Measurements from ENCODE around the gene FEM1B.
A peak's percentile ranks its signal among the peaks of the same experiment; 100 is the strongest.

Gene FEM1B

GRCh38 chr15:68278345-68278594 lies 725 bp downstream of the FEM1B start:
- no peaks in the 10 kb centered on the region for H3K9me3 ChIP-seq (ENCODE audit: control insufficient read depth, insufficient read depth, low read length)
- H3K36me3 ChIP-seq (ENCODE audit: control insufficient read depth, insufficient read depth, low read length) = peaks cover 3% of the 10 kb centered on the region
- H3K4me3 ChIP-seq (ENCODE audit: low read depth, low read length) = peak overlapping the region; percentile 100
- no peaks in the 10 kb centered on the region for H3K27me3 ChIP-seq (ENCODE audit: control insufficient read depth, insufficient read depth, low read length)
- peaks cover 15% of the 10 kb centered on the region for H3K4me1 ChIP-seq (ENCODE audit: control insufficient read depth, insufficient read depth, low read length)
- peak overlapping the region; percentile 97 for H3K9ac ChIP-seq (ENCODE audit: low read depth, low read length)

- no peaks in the 10 kb centered on the region for H3K9me3 ChIP-seq (ENCODE audit: control insufficient read depth, insufficient read depth, low read length)
- H3K36me3 ChIP-seq (ENCODE audit: control insufficient read depth, insufficient read depth, low read length) = peaks cover 3% of the 10 kb centered on the region
- H3K9ac ChIP-seq (ENCODE audit: low read depth, low read length) = peak overlapping the region; percentile 97
- H3K4me3 ChIP-seq (ENCODE audit: low read depth, low read length) = peak overlapping the region; percentile 100
- no peaks in the 10 kb centered on the region for H3K27me3 ChIP-seq (ENCODE audit: control insufficient read depth, insufficient read depth, low read length)
- H3K4me1 ChIP-seq (ENCODE audit: control insufficient read depth, insufficient read depth, low read length) = peaks cover 15% of the 10 kb centered on the region
Observed at GRCh38 chr15:68278595-68279405, 1.3 kb downstream of the FEM1B start.

GRCh38 chr15:68279779-68280753 lies 2.5 kb downstream of the FEM1B start:
- Histone ChIP-seq H3K4me1 (ENCODE audit: control insufficient read depth, insufficient read depth, low read length) (peaks cover 15% of the 10 kb centered on the region), H3K9ac (ENCODE audit: low read depth, low read length) (no peak overlapping the region), H3K4me3 (ENCODE audit: low read depth, low read length) (peak overlapping the region; percentile 100)

GRCh38 chr15:68281008-68281407 lies 3.5 kb downstream of the FEM1B start:
- H3K4me1 ChIP-seq (ENCODE audit: control insufficient read depth, insufficient read depth, low read length) = peaks cover 15% of the 10 kb centered on the region
- H3K36me3 ChIP-seq (ENCODE audit: control insufficient read depth, insufficient read depth, low read length) = peaks cover 3% of the 10 kb centered on the region
- H3K9ac ChIP-seq (ENCODE audit: low read depth, low read length) = no peak overlapping the region
- no peaks in the 10 kb centered on the region for H3K9me3 ChIP-seq (ENCODE audit: control insufficient read depth, insufficient read depth, low read length)
- H3K27me3 ChIP-seq (ENCODE audit: control insufficient read depth, insufficient read depth, low read length) = no peaks in the 10 kb centered on the region
- H3K4me3 ChIP-seq (ENCODE audit: low read depth, low read length) = peak overlapping the region; percentile 100

More at GRCh38 chr15:68279779-68280753, 2.5 kb downstream of the FEM1B start:
- no peaks in the 10 kb centered on the region for H3K27me3 ChIP-seq (ENCODE audit: control insufficient read depth, insufficient read depth, low read length)
- no peaks in the 10 kb centered on the region for H3K9me3 ChIP-seq (ENCODE audit: control insufficient read depth, insufficient read depth, low read length)
- peaks cover 3% of the 10 kb centered on the region for H3K36me3 ChIP-seq (ENCODE audit: control insufficient read depth, insufficient read depth, low read length)

GRCh38 chr15:68283401-68283800 lies 5.9 kb downstream of the FEM1B start:
- Histone ChIP-seq H3K9ac (ENCODE audit: low read depth, low read length) (no peak overlapping the region), H3K27me3 (ENCODE audit: control insufficient read depth, insufficient read depth, low read length) (no peaks in the 10 kb centered on the region), H3K4me3 (ENCODE audit: low read depth, low read length) (no peak overlapping the region), H3K9me3 (ENCODE audit: control insufficient read depth, insufficient read depth, low read length) (no peaks in the 10 kb centered on the region), H3K36me3 (ENCODE audit: control insufficient read depth, insufficient read depth, low read length) (peaks cover 2% of the 10 kb centered on the region), H3K4me1 (ENCODE audit: control insufficient read depth, insufficient read depth, low read length) (peaks cover 19% of the 10 kb centered on the region)

- H3K9me3 ChIP-seq (ENCODE audit: control insufficient read depth, insufficient read depth, low read length) = no peaks in the 10 kb centered on the region
- no peaks in the 10 kb centered on the region for H3K27me3 ChIP-seq (ENCODE audit: control insufficient read depth, insufficient read depth, low read length)
- peaks cover 3% of the 10 kb centered on the region for H3K36me3 ChIP-seq (ENCODE audit: control insufficient read depth, insufficient read depth, low read length)
- H3K4me1 ChIP-seq (ENCODE audit: control insufficient read depth, insufficient read depth, low read length) = peaks cover 26% of the 10 kb centered on the region
- H3K4me3 ChIP-seq (ENCODE audit: low read depth, low read length) = no peak overlapping the region
- H3K9ac ChIP-seq (ENCODE audit: low read depth, low read length) = no peak overlapping the region
Observed at GRCh38 chr15:68284616-68285258, 7.2 kb downstream of the FEM1B start.

GRCh38 chr15:68285259-68285980 lies 7.9 kb downstream of the FEM1B start:
- H3K9ac ChIP-seq (ENCODE audit: low read depth, low read length) = no peak overlapping the region
- peaks cover 10% of the 10 kb centered on the region for H3K36me3 ChIP-seq (ENCODE audit: control insufficient read depth, insufficient read depth, low read length)
- H3K4me1 ChIP-seq (ENCODE audit: control insufficient read depth, insufficient read depth, low read length) = peaks cover 27% of the 10 kb centered on the region
- H3K9me3 ChIP-seq (ENCODE audit: control insufficient read depth, insufficient read depth, low read length) = no peaks in the 10 kb centered on the region
- no peak overlapping the region for H3K4me3 ChIP-seq (ENCODE audit: low read depth, low read length)
- H3K27me3 ChIP-seq (ENCODE audit: control insufficient read depth, insufficient read depth, low read length) = no peaks in the 10 kb centered on the region

- no peak overlapping the region for H3K9ac ChIP-seq (ENCODE audit: low read depth, low read length)
- H3K36me3 ChIP-seq (ENCODE audit: control insufficient read depth, insufficient read depth, low read length) = peaks cover 15% of the 10 kb centered on the region
- no peak overlapping the region for H3K4me3 ChIP-seq (ENCODE audit: low read depth, low read length)
- no peaks in the 10 kb centered on the region for H3K27me3 ChIP-seq (ENCODE audit: control insufficient read depth, insufficient read depth, low read length)
- H3K9me3 ChIP-seq (ENCODE audit: control insufficient read depth, insufficient read depth, low read length) = no peaks in the 10 kb centered on the region
- H3K4me1 ChIP-seq (ENCODE audit: control insufficient read depth, insufficient read depth, low read length) = peaks cover 31% of the 10 kb centered on the region
Observed at GRCh38 chr15:68286256-68286655, 8.7 kb downstream of the FEM1B start.

- no peaks in the 10 kb centered on the region for H3K27me3 ChIP-seq (ENCODE audit: control insufficient read depth, insufficient read depth, low read length)
- no peak overlapping the region for H3K9ac ChIP-seq (ENCODE audit: low read depth, low read length)
- H3K4me3 ChIP-seq (ENCODE audit: low read depth, low read length) = no peak overlapping the region
- no peaks in the 10 kb centered on the region for H3K9me3 ChIP-seq (ENCODE audit: control insufficient read depth, insufficient read depth, low read length)
- peaks cover 32% of the 10 kb centered on the region for H3K4me1 ChIP-seq (ENCODE audit: control insufficient read depth, insufficient read depth, low read length)
- peaks cover 15% of the 10 kb centered on the region for H3K36me3 ChIP-seq (ENCODE audit: control insufficient read depth, insufficient read depth, low read length)
Observed at GRCh38 chr15:68289057-68289456, 11.5 kb downstream of the FEM1B start.

- H3K36me3 ChIP-seq (ENCODE audit: control insufficient read depth, insufficient read depth, low read length) = peaks cover 15% of the 10 kb centered on the region
- H3K4me3 ChIP-seq (ENCODE audit: low read depth, low read length) = no peak overlapping the region
Observed at GRCh38 chr15:68289621-68290352, 12.2 kb downstream of the FEM1B start.

More at GRCh38 chr15:68289621-68290352, 12.2 kb downstream of the FEM1B start:
- Histone ChIP-seq H3K27me3 (ENCODE audit: control insufficient read depth, insufficient read depth, low read length) (no peaks in the 10 kb centered on the region), H3K4me1 (ENCODE audit: control insufficient read depth, insufficient read depth, low read length) (peaks cover 32% of the 10 kb centered on the region), H3K9me3 (ENCODE audit: control insufficient read depth, insufficient read depth, low read length) (no peaks in the 10 kb centered on the region), H3K9ac (ENCODE audit: low read depth, low read length) (no peak overlapping the region)

All from iPS-15b (cell line).